ENCODE measurements around the gene ZBTB16.

GRCh38 chr11:114166362-114166761 lies 106.9 kb downstream of the ZBTB16 start:
- TF ChIP-seq RAD21 (conservative IDR thresholded peaks at IDR 0.05) (no peak), MXI1 (conservative IDR thresholded peaks at IDR 0.05; ENCODE audit: poor library complexity, severe bottlenecking) (no peak), EZH2 (IDR thresholded peaks at IDR 0.05; ENCODE audit: borderline replicate concordance, insufficient read depth, low read length, poor library complexity, severe bottlenecking) (no peak), POLR2AphosphoS5 (IDR thresholded peaks at IDR 0.05) (no peak), CTCF (IDR thresholded peaks at IDR 0.05; ENCODE audit: poor library complexity, severe bottlenecking) (no peak), REST (IDR thresholded peaks at IDR 0.05; ENCODE audit: borderline replicate concordance) (no peak), TAF1 (IDR thresholded peaks at IDR 0.05; ENCODE audit: low read depth) (no peak), EP300 (conservative IDR thresholded peaks at IDR 0.05; ENCODE audit: poor library complexity, severe bottlenecking) (no peak)
